ENCODE measurements around the gene SPRY4. TPM values are rescaled to one million over a fixed set of nuclear protein-coding genes. Genes with fewer than 3 reads are reported as not detected.
"Not testable (repeated sequence)": the region's sequence is repeated elsewhere in the genome, so short reads cannot be mapped to it uniquely, and the experiment has no call there.

SPRY4 gene
- polyA plus RNA-seq, 1 donor: 41.7 TPM

DNA sequence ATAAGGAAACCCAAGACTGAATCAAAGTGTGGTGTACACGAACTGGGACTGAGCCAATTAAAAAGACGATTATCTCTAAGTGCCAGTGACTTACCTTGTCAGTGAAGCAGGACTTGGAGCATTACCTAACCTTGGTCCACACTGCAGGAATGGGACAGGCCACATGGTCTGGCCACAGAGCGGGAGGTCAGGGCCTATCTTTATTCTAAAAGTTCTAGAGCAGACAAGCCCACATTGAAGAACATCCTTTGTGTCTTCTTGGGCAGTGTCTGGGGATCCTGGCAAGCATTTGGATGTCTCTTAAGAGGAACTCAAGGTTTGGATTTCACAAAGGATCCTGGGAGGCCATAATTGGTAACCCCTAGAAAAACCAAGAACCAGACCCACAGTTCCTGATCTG is 16.5 kb downstream of the SPRY4 start:
- H3K36me3 ChIP-seq (ENCODE audit: control insufficient read depth, insufficient read depth, low read length): peaks cover 34% of the 10 kb centered on the region
- peaks cover 36% of the 10 kb centered on the region for H3K4me1 ChIP-seq (ENCODE audit: control insufficient read depth, insufficient read depth, low read length)
- no peak overlapping the region for H3K27ac ChIP-seq (ENCODE audit: low read length)
- DNase-seq: no peak
- H3K9me3 ChIP-seq (ENCODE audit: control insufficient read depth, low read depth, low read length): no peaks in the 10 kb centered on the region
- no peak overlapping the region for H3K4me3 ChIP-seq (ENCODE audit: low read length)
- no peaks in the 10 kb centered on the region for H3K27me3 ChIP-seq (ENCODE audit: control insufficient read depth, insufficient read depth, low read length)
- WGBS (ENCODE audit: insufficient coverage, low lambda C conversion rate): no CpG with 5 or more reads among the region's 3 CpGs

DNA sequence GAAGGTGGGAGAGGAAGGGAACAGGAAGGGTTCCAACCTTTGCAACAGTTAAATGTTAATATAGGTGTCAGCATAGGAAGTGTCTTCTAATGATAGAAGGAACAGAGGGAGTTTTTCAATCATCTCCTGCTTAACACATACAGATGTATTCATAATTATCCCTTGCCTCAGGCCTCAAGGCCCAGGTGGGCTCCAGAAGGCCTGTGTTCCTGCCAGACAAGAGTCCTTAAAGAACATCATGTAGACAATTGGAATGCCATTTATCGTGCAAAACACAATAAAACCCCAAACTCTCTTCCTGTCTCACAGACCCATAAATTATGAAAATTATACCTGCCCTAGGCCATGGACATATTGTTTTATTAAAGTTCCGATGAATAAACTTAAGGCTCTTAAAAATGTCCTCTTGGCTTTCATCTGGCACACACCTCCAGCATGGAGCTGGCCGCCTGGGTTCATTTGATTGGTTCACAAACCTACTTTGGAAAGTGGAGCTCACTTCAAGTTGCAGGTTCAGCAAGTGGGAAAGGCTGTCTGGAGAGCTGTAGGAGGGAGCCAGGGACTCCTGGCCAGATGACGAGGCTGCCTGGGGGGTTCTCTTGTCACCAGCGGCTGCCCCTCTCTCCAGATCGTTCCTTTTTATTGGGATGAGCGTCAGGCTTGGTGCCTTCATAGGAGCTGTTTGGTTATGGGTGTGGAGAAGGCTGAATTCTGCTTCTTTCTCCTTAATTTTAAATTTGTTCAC is 17.5 kb downstream of the SPRY4 start:
- Histone ChIP-seq H3K27me3 (ENCODE audit: control insufficient read depth, insufficient read depth, low read length) (no peaks in the 10 kb centered on the region), H3K27ac (ENCODE audit: low read length) (peak overlapping the region; percentile 18), H3K4me1 (ENCODE audit: control insufficient read depth, insufficient read depth, low read length) (peaks cover 37% of the 10 kb centered on the region), H3K36me3 (ENCODE audit: control insufficient read depth, insufficient read depth, low read length) (peaks cover 24% of the 10 kb centered on the region), H3K9me3 (ENCODE audit: control insufficient read depth, low read depth, low read length) (no peaks in the 10 kb centered on the region), H3K4me3 (ENCODE audit: low read length) (no peak overlapping the region)
- no peak for DNase-seq
- WGBS (ENCODE audit: insufficient coverage, low lambda C conversion rate): no CpG with 5 or more reads among the region's 7 CpGs

DNA sequence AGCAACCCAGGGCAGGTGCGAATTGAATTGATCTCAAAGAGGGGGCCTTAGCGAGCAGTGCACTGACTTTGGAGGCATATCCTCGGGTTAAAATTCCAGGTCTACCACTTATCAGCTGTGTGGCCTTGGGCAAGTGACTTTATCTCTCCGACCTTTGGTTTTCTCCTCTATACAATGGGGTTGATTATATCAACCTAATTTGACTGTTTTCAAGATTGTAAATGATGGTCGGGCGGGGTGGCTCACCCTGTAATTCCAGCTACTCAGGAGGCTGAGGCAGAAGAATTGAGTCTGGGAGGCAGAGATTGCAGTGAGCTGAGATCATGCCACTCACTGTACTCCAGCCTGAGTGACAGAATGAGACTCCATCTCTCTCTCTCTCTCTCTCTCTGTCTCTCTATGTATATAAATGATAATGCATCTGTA is 18.7 kb downstream of the SPRY4 start:
- H3K4me1 ChIP-seq (ENCODE audit: control insufficient read depth, insufficient read depth, low read length): peaks cover 49% of the 10 kb centered on the region
- peak overlapping the region; percentile 55 for H3K27ac ChIP-seq (ENCODE audit: low read length)
- no peak overlapping the region for H3K4me3 ChIP-seq (ENCODE audit: low read length)
- no peaks in the 10 kb centered on the region for H3K27me3 ChIP-seq (ENCODE audit: control insufficient read depth, insufficient read depth, low read length)
- no peaks in the 10 kb centered on the region for H3K9me3 ChIP-seq (ENCODE audit: control insufficient read depth, low read depth, low read length)
- no CpG with 5 or more reads among the region's 6 CpGs for WGBS (ENCODE audit: insufficient coverage, low lambda C conversion rate)
- DNase-seq: peak in 1 of 2 donors; percentile 67
- H3K36me3 ChIP-seq (ENCODE audit: control insufficient read depth, insufficient read depth, low read length): peaks cover 15% of the 10 kb centered on the region

DNA sequence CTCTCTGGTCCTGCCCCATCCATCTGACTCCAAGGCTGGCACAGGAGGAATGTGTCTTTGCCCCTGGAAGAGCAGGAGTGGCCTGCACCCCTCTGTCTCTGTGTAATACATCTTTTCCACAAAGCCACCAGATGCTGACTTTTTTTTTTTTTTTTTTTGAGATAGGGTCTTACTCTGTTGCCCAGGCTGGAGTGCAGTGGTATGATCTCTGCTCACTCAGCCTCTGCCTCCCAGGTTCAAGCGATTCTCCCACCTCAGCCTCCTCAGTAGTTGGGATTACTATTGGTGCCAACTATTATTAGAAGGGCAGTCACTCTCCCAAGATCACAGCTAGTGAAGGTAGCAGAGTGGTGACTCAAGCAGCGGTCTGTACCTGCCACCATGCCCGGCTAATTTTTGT is 19.6 kb downstream of the SPRY4 start:
- Histone ChIP-seq H3K36me3 (ENCODE audit: control insufficient read depth, insufficient read depth, low read length) (peaks cover 9% of the 10 kb centered on the region), H3K9me3 (ENCODE audit: control insufficient read depth, low read depth, low read length) (no peaks in the 10 kb centered on the region), H3K4me3 (ENCODE audit: low read length) (no peak overlapping the region), H3K27ac (ENCODE audit: low read length) (peak overlapping the region; percentile 38), H3K4me1 (ENCODE audit: control insufficient read depth, insufficient read depth, low read length) (peaks cover 53% of the 10 kb centered on the region), H3K27me3 (ENCODE audit: control insufficient read depth, insufficient read depth, low read length) (no peaks in the 10 kb centered on the region)
- no CpG with 5 or more reads among the region's 3 CpGs for whole genome bisulfite sequencing (ENCODE audit: insufficient coverage, low lambda C conversion rate)
- DNase-seq: no peak

DNA sequence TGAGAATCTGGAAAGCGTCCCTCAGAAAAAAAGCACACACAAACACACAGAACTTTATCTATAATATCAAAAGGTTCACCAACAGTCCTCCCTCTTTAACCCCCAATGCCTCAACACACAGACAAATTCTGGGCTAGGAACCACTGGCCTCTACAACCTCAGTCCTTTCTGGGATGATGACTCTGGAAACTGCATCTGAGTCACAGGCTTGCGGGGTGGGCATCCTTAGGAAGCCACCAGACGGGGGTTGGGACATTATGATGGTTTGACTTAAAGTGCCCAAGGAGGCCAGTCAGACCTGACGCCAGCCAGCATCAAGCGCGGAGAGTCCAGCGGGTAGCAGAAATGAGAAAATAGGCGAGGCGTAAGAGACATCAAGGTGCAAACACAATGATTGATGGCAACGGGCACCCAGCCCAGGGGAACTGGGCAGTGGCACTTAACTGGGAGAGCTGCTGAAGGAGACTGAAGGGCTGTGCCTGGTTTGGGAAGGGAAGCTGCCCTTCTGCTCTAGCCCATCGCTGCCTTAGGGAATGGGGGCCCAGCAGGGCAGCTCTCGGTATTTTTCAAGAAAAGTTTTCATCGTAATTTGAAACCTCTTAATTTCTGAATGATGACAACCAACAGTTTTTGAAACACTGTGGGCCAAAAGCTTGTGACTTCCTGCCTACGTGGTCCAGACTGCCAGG is 20.7 kb downstream of the SPRY4 start:
- DNase-seq: no peak
- no peaks in the 10 kb centered on the region for H3K9me3 ChIP-seq (ENCODE audit: control insufficient read depth, low read depth, low read length)
- H3K27me3 ChIP-seq (ENCODE audit: control insufficient read depth, insufficient read depth, low read length): no peaks in the 10 kb centered on the region
- H3K36me3 ChIP-seq (ENCODE audit: control insufficient read depth, insufficient read depth, low read length): no peaks in the 10 kb centered on the region
- H3K4me3 ChIP-seq (ENCODE audit: low read length): no peak overlapping the region
- peaks cover 54% of the 10 kb centered on the region for H3K4me1 ChIP-seq (ENCODE audit: control insufficient read depth, insufficient read depth, low read length)
- WGBS (ENCODE audit: insufficient coverage, low lambda C conversion rate): 100% methylated on average over 4 of the region's 14 CpGs
- H3K27ac ChIP-seq (ENCODE audit: low read length): no peak overlapping the region

DNA sequence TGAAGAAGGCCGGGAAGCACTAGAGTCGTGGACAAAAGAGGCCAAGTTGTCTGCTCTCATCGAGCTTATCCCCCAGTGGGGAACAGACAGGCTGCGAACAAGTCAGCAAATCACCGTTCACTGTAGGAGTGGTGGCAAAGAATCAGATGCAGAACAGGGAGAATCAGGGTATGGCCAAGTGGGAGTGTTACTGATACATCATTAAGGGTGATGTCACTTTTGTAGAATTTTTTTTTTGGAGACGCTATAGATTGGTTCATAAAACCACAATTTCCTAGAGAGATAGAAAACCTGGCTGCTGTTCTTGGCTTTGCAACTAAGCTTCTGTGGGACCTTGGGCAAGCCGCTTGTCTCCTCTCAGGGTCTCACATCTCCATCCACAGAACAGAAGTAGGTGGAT is 21.3 kb downstream of the SPRY4 start:
- Histone ChIP-seq H3K27me3 (ENCODE audit: control insufficient read depth, insufficient read depth, low read length) (no peaks in the 10 kb centered on the region), H3K9me3 (ENCODE audit: control insufficient read depth, low read depth, low read length) (no peaks in the 10 kb centered on the region), H3K4me3 (ENCODE audit: low read length) (no peak overlapping the region), H3K36me3 (ENCODE audit: control insufficient read depth, insufficient read depth, low read length) (no peaks in the 10 kb centered on the region), H3K27ac (ENCODE audit: low read length) (no peak overlapping the region), H3K4me1 (ENCODE audit: control insufficient read depth, insufficient read depth, low read length) (peaks cover 60% of the 10 kb centered on the region)
- WGBS (ENCODE audit: insufficient coverage, low lambda C conversion rate): no CpG with 5 or more reads among the region's 7 CpGs
- DNase-seq: no peak

DNA sequence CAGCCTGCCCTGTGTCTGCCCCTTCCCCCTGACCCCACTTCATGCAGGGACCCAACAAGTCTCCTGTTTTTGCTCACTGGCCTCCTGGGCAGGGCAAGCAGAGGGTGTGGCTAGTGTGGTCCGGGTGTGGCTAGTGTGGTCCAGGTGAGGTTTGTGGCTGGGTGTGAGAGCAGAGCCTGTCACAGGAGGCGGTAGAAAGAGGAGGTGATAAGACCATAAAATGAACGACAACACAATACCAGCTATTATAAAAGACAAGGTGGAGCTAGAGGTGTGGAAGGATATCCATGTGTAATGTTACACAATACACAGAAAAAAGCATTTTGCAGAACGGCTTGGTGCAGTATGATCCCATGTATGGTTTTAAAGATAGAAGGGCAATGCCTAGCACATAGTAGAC is 23.3 kb downstream of the SPRY4 start:
- DNase-seq: peak in 1 of 2 donors; percentile 59

DNA sequence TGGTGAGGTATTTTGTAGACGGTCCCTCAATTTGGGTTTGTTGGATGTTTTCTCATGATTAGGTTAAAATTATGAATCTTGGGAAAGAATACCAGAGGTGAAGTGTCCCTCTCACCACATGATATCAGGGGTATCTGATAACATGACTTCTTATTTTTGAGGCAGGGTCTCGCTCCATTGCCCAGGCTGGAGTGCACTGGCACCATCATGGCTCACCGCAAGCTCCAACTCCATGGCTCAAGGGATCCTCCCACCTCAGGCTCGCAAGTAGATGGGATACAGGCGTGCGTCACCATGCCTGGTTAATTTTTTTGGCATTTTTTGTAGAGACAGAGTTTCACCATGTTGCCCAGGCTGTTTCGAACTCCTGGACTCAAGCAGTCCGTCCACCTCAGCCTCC is 24.1 kb downstream of the SPRY4 start:
- no peaks in the 10 kb centered on the region for H3K9me3 ChIP-seq (ENCODE audit: control insufficient read depth, low read depth, low read length)
- whole genome bisulfite sequencing (ENCODE audit: insufficient coverage, low lambda C conversion rate): no CpG with 5 or more reads among the region's 8 CpGs
- no peaks in the 10 kb centered on the region for H3K27me3 ChIP-seq (ENCODE audit: control insufficient read depth, insufficient read depth, low read length)
- no peak overlapping the region for H3K4me3 ChIP-seq (ENCODE audit: low read length)
- H3K36me3 ChIP-seq (ENCODE audit: control insufficient read depth, insufficient read depth, low read length): no peaks in the 10 kb centered on the region
- no peak for DNase-seq
- peak overlapping the region; percentile 58 for H3K27ac ChIP-seq (ENCODE audit: low read length)
- peaks cover 50% of the 10 kb centered on the region for H3K4me1 ChIP-seq (ENCODE audit: control insufficient read depth, insufficient read depth, low read length)

More for the DNA sequence above, 23.3 kb downstream of the SPRY4 start:
- H3K4me3 ChIP-seq (ENCODE audit: low read length): no peak overlapping the region
- no peaks in the 10 kb centered on the region for H3K27me3 ChIP-seq (ENCODE audit: control insufficient read depth, insufficient read depth, low read length)
- H3K9me3 ChIP-seq (ENCODE audit: control insufficient read depth, low read depth, low read length): no peaks in the 10 kb centered on the region
- H3K4me1 ChIP-seq (ENCODE audit: control insufficient read depth, insufficient read depth, low read length): peaks cover 51% of the 10 kb centered on the region
- peak overlapping the region; percentile 58 for H3K27ac ChIP-seq (ENCODE audit: low read length)
- H3K36me3 ChIP-seq (ENCODE audit: control insufficient read depth, insufficient read depth, low read length): no peaks in the 10 kb centered on the region
- 20% methylated on average over 3 of the region's 4 CpGs for WGBS (ENCODE audit: insufficient coverage, low lambda C conversion rate)

DNA sequence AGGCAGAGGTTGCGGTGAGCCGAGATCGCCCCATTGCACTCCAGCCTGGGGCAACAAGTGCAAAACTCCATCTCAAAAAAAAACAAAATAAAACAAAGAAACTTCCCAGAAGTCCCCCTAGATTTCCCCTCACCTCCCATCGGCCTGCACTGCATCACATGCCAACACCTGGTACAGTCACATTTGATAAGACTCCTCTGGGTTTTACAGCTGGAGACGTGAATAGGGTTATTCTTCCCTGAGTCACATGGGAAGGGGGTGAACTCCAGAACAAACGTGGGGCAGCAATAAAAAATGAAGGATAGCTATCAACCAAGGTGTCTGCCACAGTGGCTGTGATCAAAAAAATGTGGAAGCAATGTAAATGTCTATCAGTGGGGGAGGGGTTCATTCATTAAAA is 26.0 kb downstream of the SPRY4 start:
- DNase-seq: peak; percentile 69 to 82
- Histone ChIP-seq H3K27ac (ENCODE audit: low read length) (no peak overlapping the region), H3K36me3 (ENCODE audit: control insufficient read depth, insufficient read depth, low read length) (no peaks in the 10 kb centered on the region), H3K27me3 (ENCODE audit: control insufficient read depth, insufficient read depth, low read length) (no peaks in the 10 kb centered on the region), H3K4me3 (ENCODE audit: low read length) (no peak overlapping the region), H3K4me1 (ENCODE audit: control insufficient read depth, insufficient read depth, low read length) (peaks cover 37% of the 10 kb centered on the region), H3K9me3 (ENCODE audit: control insufficient read depth, low read depth, low read length) (no peaks in the 10 kb centered on the region)
- WGBS (ENCODE audit: insufficient coverage, low lambda C conversion rate): no CpG with 5 or more reads among the region's 6 CpGs

DNA sequence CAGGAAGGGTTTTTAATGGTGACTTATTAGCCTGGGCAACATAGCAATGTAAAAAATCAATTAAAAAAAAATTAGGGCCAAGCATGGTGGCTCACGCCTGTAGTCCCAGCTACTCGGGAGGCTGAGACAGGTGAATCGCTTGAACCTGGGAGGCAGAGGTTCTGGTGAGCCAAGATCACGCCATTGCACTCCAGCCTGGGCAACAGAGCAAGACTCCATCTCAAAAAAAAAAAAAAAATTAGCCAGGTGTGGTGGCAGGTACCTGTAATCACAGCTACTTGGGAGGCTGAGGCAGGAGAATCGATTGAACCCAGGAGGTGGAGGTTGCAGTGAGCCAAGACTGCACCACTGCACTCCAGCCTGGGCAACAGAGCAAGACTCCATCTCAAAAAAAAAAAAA is 27.0 kb downstream of the SPRY4 start:
- no CpG with 5 or more reads among the region's 5 CpGs for WGBS (ENCODE audit: insufficient coverage, low lambda C conversion rate)
- H3K4me3 ChIP-seq (ENCODE audit: low read length); H3K36me3 ChIP-seq (ENCODE audit: control insufficient read depth, insufficient read depth, low read length); H3K9me3 ChIP-seq (ENCODE audit: control insufficient read depth, low read depth, low read length); H3K27me3 ChIP-seq (ENCODE audit: control insufficient read depth, insufficient read depth, low read length); DNase-seq: not testable (repeated sequence)
- Histone ChIP-seq H3K4me1 (ENCODE audit: control insufficient read depth, insufficient read depth, low read length) (peaks cover 37% of the 10 kb centered on the region), H3K27ac (ENCODE audit: low read length) (peak overlapping the region; percentile 30)

All from large intestine (tissue), 3 donors.